Measurements from ENCODE around the gene FAM83D.
A peak's percentile ranks its signal among the peaks of the same experiment; 100 is the strongest.

Gene FAM83D

DNA sequence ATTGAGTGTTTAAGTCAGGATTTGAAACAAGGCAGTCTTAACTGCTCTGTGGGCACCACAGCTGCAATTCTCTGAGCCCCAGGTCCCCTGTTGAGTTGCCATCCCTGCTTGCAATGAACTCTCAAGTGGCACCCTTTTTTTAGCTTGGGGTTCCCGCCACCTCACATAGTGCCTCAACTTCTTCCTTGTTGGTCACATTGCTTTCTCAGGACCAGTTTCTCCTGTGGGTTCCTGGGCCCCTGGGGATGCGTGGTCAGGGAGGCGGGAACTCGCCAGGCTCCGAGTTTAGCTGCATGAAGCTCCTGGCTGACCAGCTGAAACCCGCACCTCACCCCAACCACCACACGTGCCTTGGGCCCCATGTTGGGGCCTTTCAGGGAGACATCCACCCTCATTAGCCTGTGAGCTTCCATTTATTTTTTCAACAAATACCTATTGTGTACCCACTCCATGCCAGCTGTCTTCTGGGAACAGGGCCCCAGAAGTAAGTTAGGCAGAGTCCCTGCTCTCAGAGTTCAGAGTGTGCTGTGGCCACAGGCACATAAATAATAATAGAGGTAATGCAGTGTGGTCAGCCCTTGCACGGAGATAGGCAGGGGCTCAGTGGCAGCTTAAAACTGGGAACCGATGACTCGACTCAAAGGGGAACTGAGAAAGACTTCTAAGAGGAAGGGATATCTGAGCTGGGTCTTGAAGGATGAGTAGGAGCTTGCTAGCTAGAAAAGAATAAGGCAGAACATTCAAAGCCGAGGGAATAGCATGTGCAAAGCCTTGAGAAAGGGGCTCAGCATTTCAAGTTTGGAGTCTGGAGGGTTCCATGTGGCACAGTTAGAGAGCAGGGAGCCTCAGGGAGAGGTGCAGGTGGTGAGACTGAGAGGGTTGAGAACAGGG, 33.9 kb upstream of the FAM83D start:
- TF ChIP-seq, protein P1, sequence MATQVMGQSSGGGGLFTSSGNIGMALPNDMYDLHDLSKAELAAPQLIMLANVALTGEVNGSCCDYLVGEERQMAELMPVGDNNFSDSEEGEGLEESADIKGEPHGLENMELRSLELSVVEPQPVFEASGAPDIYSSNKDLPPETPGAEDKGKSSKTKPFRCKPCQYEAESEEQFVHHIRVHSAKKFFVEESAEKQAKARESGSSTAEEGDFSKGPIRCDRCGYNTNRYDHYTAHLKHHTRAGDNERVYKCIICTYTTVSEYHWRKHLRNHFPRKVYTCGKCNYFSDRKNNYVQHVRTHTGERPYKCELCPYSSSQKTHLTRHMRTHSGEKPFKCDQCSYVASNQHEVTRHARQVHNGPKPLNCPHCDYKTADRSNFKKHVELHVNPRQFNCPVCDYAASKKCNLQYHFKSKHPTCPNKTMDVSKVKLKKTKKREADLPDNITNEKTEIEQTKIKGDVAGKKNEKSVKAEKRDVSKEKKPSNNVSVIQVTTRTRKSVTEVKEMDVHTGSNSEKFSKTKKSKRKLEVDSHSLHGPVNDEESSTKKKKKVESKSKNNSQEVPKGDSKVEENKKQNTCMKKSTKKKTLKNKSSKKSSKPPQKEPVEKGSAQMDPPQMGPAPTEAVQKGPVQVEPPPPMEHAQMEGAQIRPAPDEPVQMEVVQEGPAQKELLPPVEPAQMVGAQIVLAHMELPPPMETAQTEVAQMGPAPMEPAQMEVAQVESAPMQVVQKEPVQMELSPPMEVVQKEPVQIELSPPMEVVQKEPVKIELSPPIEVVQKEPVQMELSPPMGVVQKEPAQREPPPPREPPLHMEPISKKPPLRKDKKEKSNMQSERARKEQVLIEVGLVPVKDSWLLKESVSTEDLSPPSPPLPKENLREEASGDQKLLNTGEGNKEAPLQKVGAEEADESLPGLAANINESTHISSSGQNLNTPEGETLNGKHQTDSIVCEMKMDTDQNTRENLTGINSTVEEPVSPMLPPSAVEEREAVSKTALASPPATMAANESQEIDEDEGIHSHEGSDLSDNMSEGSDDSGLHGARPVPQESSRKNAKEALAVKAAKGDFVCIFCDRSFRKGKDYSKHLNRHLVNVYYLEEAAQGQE (IDR thresholded peaks at IDR 0.05; ENCODE audit: low read depth), result no peak
- TF ChIP-seq, protein P2, sequence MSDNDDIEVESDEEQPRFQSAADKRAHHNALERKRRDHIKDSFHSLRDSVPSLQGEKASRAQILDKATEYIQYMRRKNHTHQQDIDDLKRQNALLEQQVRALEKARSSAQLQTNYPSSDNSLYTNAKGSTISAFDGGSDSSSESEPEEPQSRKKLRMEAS (IDR thresholded peaks at IDR 0.05), result no peak
- TF ChIP-seq, protein P3, sequence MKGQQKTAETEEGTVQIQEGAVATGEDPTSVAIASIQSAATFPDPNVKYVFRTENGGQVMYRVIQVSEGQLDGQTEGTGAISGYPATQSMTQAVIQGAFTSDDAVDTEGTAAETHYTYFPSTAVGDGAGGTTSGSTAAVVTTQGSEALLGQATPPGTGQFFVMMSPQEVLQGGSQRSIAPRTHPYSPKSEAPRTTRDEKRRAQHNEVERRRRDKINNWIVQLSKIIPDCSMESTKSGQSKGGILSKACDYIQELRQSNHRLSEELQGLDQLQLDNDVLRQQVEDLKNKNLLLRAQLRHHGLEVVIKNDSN (IDR thresholded peaks at IDR 0.05), result no peak
- no peak for TF ChIP-seq RAD21 (IDR thresholded peaks at IDR 0.05; ENCODE audit: low read depth)
- TF ChIP-seq CREB1 (IDR thresholded peaks at IDR 0.05; ENCODE audit: low read depth), result no peak
- no peak for TF ChIP-seq TAF1 (IDR thresholded peaks at IDR 0.05; ENCODE audit: low read depth)
- no peak for TF ChIP-seq EP300 (IDR thresholded peaks at IDR 0.05; ENCODE audit: borderline replicate concordance)

DNA sequence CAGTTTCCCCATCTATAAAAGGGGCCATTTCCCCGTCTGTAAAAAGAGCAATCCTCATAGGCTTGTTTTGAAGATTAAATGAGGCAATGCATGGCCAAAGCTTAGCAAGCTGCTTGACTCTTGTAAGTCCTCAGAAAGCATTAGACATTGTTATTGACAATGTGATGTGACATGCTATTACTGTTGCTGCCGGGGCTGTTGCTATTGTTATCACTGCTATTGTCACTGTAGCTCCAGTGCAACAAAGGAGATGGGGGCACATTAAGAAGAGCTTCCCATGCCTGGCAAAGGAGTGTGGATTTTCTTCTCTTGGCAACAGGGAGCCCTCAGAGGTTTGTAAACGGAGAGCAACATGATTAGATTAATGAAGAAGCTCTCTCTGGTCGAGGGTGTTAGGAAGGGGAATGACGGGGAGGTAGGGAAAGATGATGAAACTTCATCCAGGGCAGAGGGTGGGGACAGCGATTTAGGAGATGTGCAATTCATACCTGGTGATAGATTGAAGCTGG, 33.1 kb upstream of the FAM83D start:
- no peak for TF ChIP-seq ZBTB7A (IDR thresholded peaks at IDR 0.05; ENCODE audit: low read depth)
- no peak for TF ChIP-seq TCF12 (IDR thresholded peaks at IDR 0.05; ENCODE audit: low read depth)
- TF ChIP-seq TEAD4 (IDR thresholded peaks at IDR 0.05), result no peak
- TF ChIP-seq NFIC (IDR thresholded peaks at IDR 0.05), result no peak
- TF ChIP-seq, protein P3 (IDR thresholded peaks at IDR 0.05), result no peak
- TF ChIP-seq, protein P2 (IDR thresholded peaks at IDR 0.05), result no peak
- no peak for TF ChIP-seq RAD21 (IDR thresholded peaks at IDR 0.05; ENCODE audit: low read depth)
- no peak for TF ChIP-seq YY1 (IDR thresholded peaks at IDR 0.05; ENCODE audit: low read depth)
- TF ChIP-seq CREB1 (IDR thresholded peaks at IDR 0.05; ENCODE audit: low read depth), result no peak
- TF ChIP-seq TAF1 (IDR thresholded peaks at IDR 0.05; ENCODE audit: low read depth), result no peak

DNA sequence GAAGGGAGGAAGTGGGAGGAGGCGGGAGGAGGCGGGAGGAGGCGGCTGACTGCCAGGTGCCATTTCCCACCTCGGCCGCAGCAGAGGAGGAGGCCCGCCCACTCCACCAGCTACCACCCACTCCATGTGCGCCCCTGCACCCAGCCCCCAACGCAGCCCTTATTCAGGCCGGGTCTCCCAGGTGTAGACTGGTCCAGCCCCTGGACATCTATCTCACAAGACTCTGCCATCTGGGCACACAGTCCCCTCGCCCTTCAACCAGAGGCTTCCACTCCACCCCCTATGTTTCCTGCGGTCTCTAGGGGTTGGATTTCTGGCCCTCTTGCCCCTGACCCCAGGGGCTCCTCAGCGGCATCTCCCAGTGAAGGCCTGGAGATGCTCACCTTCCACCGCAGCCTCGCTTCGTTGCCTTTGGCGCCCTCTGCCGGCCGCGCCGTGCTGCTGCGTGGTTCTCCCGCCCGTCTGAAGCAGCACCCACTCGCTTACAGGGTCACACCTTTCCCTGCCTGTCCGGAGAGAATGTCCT, 32.6 kb upstream of the FAM83D start:
- TF ChIP-seq RAD21 (IDR thresholded peaks at IDR 0.05; ENCODE audit: low read depth) (peak; percentile 82), EGR1 (IDR thresholded peaks at IDR 0.05) (no peak)
- TF ChIP-seq, protein P2 (IDR thresholded peaks at IDR 0.05), result peak; percentile 25

DNA sequence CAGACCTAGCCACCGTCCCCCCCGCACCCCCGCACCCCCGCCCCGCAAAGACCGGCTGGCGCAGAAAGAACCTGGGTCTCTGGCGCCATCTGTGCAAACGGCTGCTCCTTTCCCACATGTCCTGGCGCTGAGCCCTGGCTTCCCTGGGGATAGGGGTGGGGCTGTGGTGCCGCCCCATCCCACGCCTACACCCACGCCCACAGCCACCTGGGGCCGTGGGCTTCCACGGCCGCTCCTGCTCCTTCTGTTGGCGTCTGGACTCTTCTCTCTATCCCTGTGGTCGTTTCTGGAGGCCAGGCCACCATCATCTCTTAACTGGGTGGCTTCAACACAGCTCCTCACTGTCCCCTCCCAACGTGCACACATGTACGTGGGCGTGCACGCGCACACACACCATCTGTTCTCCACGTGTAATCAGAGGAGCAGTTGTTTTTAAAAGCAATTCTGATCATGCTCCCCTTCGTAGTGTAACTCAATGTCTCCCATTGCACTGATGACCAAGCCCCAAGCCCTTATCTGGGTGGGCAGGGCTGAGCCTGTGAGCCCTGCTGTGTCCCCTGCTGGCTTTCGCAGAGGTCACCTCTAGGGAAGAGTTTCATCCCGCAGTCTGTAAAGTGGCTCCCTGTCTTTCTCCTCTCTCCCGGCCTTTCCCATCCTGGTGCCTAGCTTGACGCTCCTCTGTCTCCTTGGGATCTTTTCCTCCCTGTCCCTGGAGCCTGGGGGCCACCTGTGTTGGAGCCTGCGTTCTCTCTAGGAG, 31.9 kb upstream of the FAM83D start:
- TF ChIP-seq NFIC (IDR thresholded peaks at IDR 0.05) (no peak), TCF12 (IDR thresholded peaks at IDR 0.05; ENCODE audit: low read depth) (no peak), FOXM1 (IDR thresholded peaks at IDR 0.05; ENCODE audit: borderline replicate concordance, low read depth) (no peak), EGR1 (IDR thresholded peaks at IDR 0.05) (peak; percentile 71)
- TF ChIP-seq, protein P2 (IDR thresholded peaks at IDR 0.05), result peak; percentile 15; the same call in 1 of the 2 replicates
- TF ChIP-seq, protein P3 (IDR thresholded peaks at IDR 0.05), result no peak

DNA sequence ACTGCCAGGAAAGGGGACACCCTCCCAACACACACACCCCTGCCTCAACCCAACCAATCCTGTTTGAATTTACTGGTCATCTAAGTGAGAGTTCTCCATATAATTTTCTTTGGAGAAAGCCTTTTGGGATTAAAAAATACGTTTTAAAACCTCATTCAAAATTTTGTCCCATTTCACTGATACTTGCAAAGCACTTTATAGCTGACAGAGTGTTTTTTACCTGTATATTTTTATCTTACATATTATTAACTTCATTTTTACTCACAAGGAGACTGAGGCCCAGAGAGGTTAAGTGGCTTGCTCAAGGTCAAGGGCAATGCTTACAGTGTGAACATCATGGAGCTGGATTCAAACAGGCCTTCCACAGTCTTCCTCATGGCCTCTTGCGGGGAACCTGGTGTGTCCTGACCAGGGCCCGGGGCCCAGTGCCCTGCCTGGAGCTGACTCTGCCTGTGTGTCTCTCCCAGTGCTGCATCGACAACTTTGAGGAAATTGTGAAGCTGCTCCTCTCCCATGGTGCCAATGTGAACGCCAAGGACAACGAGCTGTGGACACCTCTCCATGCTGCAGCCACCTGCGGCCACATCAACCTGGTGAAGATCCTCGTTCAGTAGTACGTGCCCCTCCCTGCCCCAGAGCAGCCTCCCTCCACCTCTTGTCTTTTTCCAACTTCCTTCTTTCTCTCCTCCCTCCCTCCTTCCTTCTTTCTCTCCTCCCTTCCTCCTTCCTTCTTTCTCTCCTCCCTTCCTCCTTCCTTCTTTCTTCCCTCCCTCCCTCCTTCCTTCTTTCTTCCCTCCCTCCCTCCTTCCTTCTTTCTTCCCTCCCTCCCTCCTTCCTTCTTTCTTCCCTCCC, 30.9 kb upstream of the FAM83D start:
- TF ChIP-seq RAD21 (IDR thresholded peaks at IDR 0.05; ENCODE audit: low read depth), result no peak
- TF ChIP-seq YY1 (IDR thresholded peaks at IDR 0.05; ENCODE audit: low read depth), result no peak
- TF ChIP-seq NFIC (IDR thresholded peaks at IDR 0.05), result no peak
- TF ChIP-seq EP300 (IDR thresholded peaks at IDR 0.05; ENCODE audit: borderline replicate concordance), result no peak
- no peak for TF ChIP-seq ZBTB7A (IDR thresholded peaks at IDR 0.05; ENCODE audit: low read depth)
- no peak for TF ChIP-seq TCF12 (IDR thresholded peaks at IDR 0.05; ENCODE audit: low read depth)
- no peak for TF ChIP-seq TAF1 (IDR thresholded peaks at IDR 0.05; ENCODE audit: low read depth)
- no peak for TF ChIP-seq TEAD4 (IDR thresholded peaks at IDR 0.05)
- TF ChIP-seq FOXM1 (IDR thresholded peaks at IDR 0.05; ENCODE audit: borderline replicate concordance, low read depth), result no peak
- no peak for TF ChIP-seq CREB1 (IDR thresholded peaks at IDR 0.05; ENCODE audit: low read depth)
- no peak for TF ChIP-seq CEBPB (IDR thresholded peaks at IDR 0.05)
- TF ChIP-seq, protein P2 (IDR thresholded peaks at IDR 0.05), result no peak
- no peak for TF ChIP-seq EGR1 (IDR thresholded peaks at IDR 0.05)

Measured in Ishikawa (cell line).